NCI-H1417 (cell line): ENCODE measurements around the gene ACTL10.
A peak's percentile ranks its signal among the peaks of the same experiment; 100 is the strongest.

Experiments
- DNase-seq, 3 experiments: peaks; one replicate each; lab custom pipeline; 2025; lab: John Stamatoyannopoulos, UW

The ACTL10 gene

GRCh38 chr20:33663161-33664084 is 3.3 kb upstream of the ACTL10 start:
- peak; percentile 73 to 89 (median 89) for DNase-seq

GRCh38 chr20:33664085-33664761 is 2.5 kb upstream of the ACTL10 start:
- DNase-seq, result peak in 1 of 3 experiments; percentile 51

GRCh38 chr20:33664762-33665144 is 2.0 kb upstream of the ACTL10 start:
- peak in 1 of 3 experiments; percentile 33 for DNase-seq

GRCh38 chr20:33667245-33667675 is 517 bp downstream of the ACTL10 start:
- DNase-seq, result peak; percentile 60 to 88 (median 85)

GRCh38 chr20:33667676-33668465 is 1.1 kb downstream of the ACTL10 start:
- peak; percentile 77 to 89 (median 83) for DNase-seq

- DNase-seq, result no peak
These were observed 1.9 kb downstream of the ACTL10 start for GRCh38 chr20:33668466-33669155.

GRCh38 chr20:33669224-33669623 is 2.5 kb downstream of the ACTL10 start:
- no peak for DNase-seq

GRCh38 chr20:33669873-33670640 is 3.3 kb downstream of the ACTL10 start:
- no peak for DNase-seq

- no peak for DNase-seq
These were observed 4.2 kb downstream of the ACTL10 start for GRCh38 chr20:33670715-33671499.

- no peak for DNase-seq
These were observed 5.0 kb downstream of the ACTL10 start for GRCh38 chr20:33671573-33672288.

- DNase-seq, result peak in 2 of 3 experiments; percentile 84 to 89
These were observed 5.8 kb downstream of the ACTL10 start for GRCh38 chr20:33672426-33673113.

GRCh38 chr20:33673114-33673409 is 6.3 kb downstream of the ACTL10 start:
- DNase-seq, result no peak

- DNase-seq, result peak in 2 of 3 experiments; percentile 57 to 60
These were observed 6.9 kb downstream of the ACTL10 start for GRCh38 chr20:33673410-33674293.

- peak; percentile 86 to 93 (median 91) for DNase-seq
These were observed 7.8 kb downstream of the ACTL10 start, which contains the start of gene NECAB3 for GRCh38 chr20:33674294-33675135. Gene NECAB3, minus strand, starts transcription at chr20:33674428. Its CDS starts 76 bp downstream, at chr20:33674352.

GRCh38 chr20:33675136-33675959 is 8.6 kb downstream of the ACTL10 start:
- no peak for DNase-seq

- DNase-seq, result no peak
These were observed 9.4 kb downstream of the ACTL10 start for GRCh38 chr20:33676121-33676520.
